C4-2B (cell line): ENCODE results near the gene ZC3H7A.
"Not testable (repeated sequence)": the region's sequence is repeated elsewhere in the genome, so short reads cannot be mapped to it uniquely, and the experiment has no call there.

ENCODE experiments used
- H3K27ac ChIP-seq: fragments of 450-650 bp; 2 replicates; pipeline ENCODE4 v1.5.1; 2017
- ZFX ChIP-seq: fragments of 450-650 bp; IDR thresholded peaks from 2 replicates; pipeline ENCODE4 v1.6.1; 2017
- TF ChIP-seq, protein P1 (sequence below): fragments of 450-650 bp; conservative IDR thresholded peaks from 2 replicates; pipeline ENCODE4 v1.5.1; 2017; ENCODE audit warnings: mild to moderate bottlenecking

The ZC3H7A gene

DNA sequence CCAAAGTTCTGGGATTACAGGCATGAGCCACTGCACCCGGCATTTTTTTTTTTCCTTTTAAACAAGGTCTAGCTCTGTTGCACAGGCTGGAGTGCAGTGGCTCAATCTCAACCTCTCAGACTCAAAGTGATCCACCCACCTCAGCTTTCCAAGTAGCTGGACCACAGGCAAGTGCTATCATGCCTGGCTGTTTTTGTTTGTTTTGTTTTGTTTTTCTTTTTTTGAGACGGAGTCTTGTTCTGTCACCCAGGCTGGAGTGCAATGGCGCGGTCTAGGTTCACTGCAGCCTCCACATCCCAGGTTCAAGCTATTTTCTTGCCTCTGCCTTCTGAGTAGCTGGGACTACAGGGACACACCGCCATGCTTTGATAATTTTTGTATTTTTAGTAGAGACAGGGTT lies 19.1 kb upstream of the ZC3H7A start:
- no peak for TF ChIP-seq ZFX
- H3K27ac ChIP-seq = no peak overlapping the region

DNA sequence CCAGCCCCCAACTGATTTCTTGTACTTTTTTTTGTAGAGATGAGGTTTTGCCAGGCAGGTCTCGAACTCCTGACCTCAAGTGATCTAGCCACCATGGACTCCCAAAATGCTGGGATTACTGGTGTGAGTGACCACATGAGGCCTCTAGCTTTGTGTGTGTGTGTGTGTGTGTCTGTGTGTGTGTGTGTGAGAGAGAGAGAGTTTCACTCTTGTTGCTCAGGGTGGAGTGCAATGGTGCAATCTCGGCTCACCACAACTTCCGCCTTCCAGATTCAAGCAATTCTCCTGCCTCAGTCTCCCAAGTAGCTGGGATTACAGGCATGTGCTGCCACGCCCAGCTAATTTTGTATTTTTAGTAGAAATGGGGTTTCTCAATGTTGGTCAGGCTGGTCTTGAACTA lies 17.7 kb upstream of the ZC3H7A start:
- not testable (repeated sequence) for H3K27ac ChIP-seq

DNA sequence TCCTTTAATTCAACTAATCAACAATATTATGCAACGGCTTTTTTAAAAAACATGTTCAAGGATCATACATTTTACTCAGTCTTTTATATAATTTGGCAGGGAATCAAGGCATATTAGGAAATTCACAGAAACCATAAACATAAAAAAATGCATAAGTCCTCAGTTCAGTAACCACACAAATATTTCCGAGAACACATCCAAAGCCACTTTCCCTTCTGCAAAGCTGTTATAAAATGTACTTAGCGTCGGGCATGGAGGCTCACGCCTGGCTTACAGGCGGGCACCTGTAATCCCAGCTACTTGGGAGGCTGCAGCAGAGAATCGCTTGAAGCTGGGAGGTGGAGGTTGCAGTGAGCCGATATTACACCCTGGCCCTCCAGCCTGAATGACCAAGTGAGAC lies 9.7 kb upstream of the ZC3H7A start:
- TF ChIP-seq, protein P1, sequence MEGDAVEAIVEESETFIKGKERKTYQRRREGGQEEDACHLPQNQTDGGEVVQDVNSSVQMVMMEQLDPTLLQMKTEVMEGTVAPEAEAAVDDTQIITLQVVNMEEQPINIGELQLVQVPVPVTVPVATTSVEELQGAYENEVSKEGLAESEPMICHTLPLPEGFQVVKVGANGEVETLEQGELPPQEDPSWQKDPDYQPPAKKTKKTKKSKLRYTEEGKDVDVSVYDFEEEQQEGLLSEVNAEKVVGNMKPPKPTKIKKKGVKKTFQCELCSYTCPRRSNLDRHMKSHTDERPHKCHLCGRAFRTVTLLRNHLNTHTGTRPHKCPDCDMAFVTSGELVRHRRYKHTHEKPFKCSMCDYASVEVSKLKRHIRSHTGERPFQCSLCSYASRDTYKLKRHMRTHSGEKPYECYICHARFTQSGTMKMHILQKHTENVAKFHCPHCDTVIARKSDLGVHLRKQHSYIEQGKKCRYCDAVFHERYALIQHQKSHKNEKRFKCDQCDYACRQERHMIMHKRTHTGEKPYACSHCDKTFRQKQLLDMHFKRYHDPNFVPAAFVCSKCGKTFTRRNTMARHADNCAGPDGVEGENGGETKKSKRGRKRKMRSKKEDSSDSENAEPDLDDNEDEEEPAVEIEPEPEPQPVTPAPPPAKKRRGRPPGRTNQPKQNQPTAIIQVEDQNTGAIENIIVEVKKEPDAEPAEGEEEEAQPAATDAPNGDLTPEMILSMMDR = no peak
- no peak for TF ChIP-seq ZFX
- no peak overlapping the region for H3K27ac ChIP-seq

DNA sequence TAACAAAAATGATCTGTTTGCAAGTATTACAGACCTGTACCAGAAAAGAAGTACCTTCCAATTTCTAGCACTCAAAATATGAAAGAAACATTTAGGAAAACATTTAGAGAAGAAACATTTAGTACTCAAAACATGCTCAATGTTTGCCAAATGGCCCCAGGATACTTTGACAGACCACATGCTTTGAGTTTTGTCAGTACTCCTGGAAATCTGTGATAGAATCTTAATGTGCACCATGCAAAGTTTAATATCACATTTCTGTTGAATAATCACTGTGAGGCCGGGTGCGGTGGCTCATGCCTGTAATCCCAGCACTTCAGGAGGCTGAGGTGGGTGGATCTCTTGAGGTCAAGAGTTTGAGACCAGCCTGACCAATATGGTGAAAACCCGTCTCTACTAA lies 8.5 kb upstream of the ZC3H7A start:
- no peak for TF ChIP-seq ZFX
- TF ChIP-seq, protein P1 = no peak
- no peak overlapping the region for H3K27ac ChIP-seq

DNA sequence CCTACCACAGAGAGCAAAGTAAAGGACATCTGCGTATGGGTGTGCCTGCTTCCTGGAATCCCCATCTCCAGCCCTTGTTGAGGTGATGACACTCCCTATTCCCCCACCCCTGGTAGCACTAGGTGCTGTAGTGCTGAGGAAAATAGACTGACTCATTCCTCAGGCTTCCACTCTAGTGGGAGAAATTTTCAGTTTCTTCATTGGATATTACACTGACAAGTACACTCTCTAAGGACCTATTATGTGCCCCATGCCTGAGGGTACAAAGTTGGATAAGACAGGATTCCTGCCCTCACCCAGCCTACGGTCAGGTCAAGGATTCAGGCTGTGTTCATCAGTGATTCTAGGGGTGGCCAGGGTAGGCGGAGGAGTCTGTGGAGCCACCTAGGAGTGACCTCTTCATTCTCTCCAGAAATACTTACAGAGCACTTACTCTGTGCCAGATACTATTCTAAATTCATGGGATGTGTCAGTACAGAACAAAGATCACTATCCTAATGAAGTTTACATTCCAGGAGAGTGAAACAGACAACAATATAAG lies 4.5 kb upstream of the ZC3H7A start:
- no peak overlapping the region for H3K27ac ChIP-seq
- no peak for TF ChIP-seq ZFX
- TF ChIP-seq, protein P1 = no peak

DNA sequence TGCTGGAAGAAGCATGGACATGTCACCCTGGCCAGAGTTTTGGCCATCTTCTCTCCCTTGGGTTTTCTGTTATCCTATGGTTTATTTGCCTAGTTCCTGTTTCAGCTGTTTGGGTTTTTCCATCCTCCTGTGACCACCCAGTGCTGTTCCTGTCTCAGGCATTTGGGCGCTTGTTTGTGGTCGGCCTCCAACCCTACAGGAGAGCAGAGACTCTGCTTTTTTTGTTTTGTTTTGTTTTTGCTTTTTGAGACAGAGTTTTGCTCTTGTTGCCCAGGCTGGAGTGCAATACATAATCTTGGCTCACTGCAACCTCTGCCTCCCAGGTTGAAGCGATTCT lies 3.3 kb upstream of the ZC3H7A start:
- H3K27ac ChIP-seq = no peak overlapping the region
- TF ChIP-seq ZFX = no peak
- TF ChIP-seq, protein P1 = no peak

DNA sequence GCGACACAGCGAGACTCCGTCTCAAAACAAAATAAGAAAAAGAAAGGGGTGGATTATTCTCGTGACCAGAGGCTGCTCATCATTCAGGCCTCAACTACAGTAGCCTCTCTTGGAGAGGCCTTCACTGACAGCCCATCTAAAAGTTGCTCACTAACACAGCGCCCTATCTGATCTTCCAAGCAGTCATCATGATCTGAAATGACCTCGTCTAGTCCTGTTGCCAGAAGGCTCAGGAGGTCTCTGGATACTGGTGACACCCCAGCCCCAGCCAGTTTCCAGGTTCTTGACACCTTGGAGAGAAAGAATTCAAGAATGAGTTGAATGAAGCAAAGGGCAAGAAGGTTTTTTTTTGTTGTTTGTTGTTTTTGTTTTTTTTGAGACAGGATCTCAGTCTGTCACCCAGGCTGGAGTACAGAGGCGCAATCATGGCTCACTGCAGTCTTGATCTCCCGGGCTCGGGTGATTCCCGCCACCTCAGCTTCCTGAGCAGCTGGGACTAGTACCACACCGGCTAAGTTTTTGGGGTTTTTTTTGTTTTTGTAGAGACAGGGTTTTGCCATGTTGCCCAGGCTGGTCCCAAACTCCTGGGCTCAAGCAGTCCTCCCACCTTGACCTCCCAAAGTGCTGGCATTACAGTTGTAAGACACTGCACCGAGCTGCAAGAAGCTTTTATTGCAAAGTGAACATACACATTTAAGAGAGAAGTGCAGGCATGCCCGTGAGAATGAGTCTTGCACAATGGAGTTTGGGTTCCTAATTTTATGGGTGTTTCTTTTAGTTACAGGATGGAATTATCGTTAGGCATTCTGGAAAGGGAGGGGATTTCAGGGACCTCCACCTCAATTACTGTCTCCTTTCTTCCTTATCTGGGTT lies 2.7 kb upstream of the ZC3H7A start:
- no peak overlapping the region for H3K27ac ChIP-seq

DNA sequence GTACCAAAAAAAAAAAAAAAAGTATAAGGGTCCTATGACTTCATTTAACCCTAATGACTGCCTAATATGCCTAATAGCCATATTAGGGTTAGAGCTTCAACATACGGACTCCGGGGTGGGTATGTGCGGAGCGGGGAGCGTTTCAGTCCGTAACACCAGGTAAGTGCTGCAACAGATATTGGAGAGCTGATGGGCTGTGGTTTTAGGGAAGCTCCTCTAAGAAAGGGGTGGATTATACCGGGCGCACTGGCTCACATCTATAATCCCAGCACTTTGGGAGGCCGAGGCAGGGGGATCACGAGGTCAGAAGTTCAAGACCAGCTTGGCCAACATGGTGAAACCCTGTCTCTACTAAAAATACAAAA lies 1.9 kb upstream of the ZC3H7A start:
- TF ChIP-seq, protein P1 = no peak
- TF ChIP-seq ZFX = no peak
- H3K27ac ChIP-seq = peak overlapping the region; percentile 97; the same call in 1 of the 2 replicates

More for the DNA sequence above, 2.7 kb upstream of the ZC3H7A start:
- TF ChIP-seq, protein P1 = no peak
- TF ChIP-seq ZFX = no peak
